NCI-H82 treated with DMSO at 0.1 percent for 48 hours (cell line): ENCODE measurements around the gene TNS2.
"Not testable (repeated sequence)": the region's sequence is repeated elsewhere in the genome, so short reads cannot be mapped to it uniquely, and the experiment has no call there.

ENCODE experiments used
- DNase-seq: peaks from one replicate; lab custom pipeline; 2025; ENCODE audit not compliant: unreplicated experiment; lab: John Stamatoyannopoulos, UW

Gene TNS2

DNA sequence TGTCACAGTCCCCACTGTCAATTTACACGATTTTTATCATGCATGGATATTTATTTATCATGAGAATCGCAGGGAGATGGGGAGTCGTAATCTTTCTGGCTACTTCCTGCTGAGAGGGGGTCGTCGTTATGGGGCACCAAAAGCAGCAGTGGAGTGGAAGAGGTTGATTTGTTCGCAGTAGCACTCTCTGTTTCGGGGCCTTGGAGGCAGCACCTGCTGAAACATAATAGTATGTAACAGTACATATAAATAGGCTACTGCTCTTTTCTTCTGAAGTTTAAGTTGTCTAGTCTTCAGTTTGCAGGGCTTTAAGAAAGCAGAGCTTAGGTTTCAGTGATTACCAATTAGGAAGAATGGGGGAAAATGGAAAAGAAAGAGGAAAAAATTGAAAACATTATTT lies 57.3 kb downstream of the TNS2 start:
- no peak for DNase-seq

GRCh38 chr12:53112431-53112830 lies 62.6 kb downstream of the TNS2 start:
- not testable (repeated sequence) for DNase-seq

DNA sequence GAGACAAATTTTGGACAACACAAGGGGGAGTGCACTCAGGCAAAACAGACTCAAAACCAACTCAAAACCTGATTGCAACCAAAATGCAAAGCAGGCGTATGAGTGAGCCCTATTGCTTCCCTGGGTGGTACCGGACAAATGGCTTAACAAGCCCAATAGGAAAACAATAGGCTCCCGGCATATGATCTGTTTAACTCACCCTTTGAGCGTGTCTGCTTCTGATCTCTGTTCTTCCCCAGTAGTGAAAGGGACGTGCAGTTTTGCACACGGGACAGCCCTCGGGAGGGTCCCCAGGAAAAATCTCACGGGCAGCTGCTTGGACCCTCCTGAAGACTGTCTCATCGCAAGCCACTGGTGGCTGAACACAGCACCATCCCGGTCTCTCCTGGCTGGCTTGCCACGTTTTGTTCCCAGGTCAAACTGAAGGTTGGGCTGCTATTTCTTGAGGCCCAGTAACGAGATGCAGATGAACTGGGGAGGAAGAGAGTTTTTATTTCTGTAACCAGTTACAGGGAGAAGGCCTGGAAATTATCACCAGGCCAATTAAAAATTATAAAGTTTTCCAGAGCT lies 63.4 kb downstream of the TNS2 start:
- no peak for DNase-seq

DNA sequence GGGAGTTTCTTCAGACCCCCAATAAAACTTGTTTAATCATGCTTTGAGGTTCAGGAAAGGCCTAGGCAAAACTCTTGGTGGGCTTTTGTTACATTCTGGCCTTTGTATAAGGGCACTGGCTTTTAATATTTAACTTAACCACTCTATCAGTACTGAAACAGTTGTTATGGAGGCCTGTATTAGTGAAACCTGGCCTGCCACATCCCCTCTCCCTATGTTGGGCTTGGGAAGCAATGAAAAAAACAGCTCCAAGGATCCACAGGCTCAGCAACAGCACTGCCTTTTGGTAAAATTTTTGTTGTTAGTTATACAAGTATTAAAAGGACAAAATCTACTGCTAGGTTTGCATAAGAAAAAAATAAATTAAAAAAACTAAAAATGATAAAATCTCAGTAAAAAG lies 64.1 kb downstream of the TNS2 start:
- DNase-seq = no peak
